Endothelial cell of umbilical vein (primary cell): Measurements from ENCODE around the gene NMNAT1. TPM values are rescaled to one million over a fixed set of nuclear protein-coding genes. Genes with fewer than 3 reads are reported as not detected.

Source experiments
- BruUV-seq: library from RNA; stranded (reverse); fragments of 400-500 nt; replicated peaks from 2 replicates; lab custom pipeline; 2021; lab: Mats Ljungman, UMichigan
- CTCF ChIA-PET: fragments of 300-600, 350-600 bp; sonication (Branson Sonifier 250); formaldehyde crosslinking; loops from one replicate; lab custom pipeline; 2021; ENCODE audit warnings: antibody characterized with exemption, inconsistent platforms; lab: Charles Lee
- POLR2A ChIA-PET: fragments of 300-600, 350-600 bp; sonication (Branson Sonifier 250); formaldehyde crosslinking; loops from one replicate; lab custom pipeline; 2021; ENCODE audit warnings: antibody characterized with exemption, inconsistent platforms; lab: Charles Lee
- DNase-seq: peaks from one replicate; pipeline ENCODE4 v3.0.0-alpha.2; 2011; ENCODE audit warnings: low read depth, low spot score
- FAIRE-seq: peaks from 2 replicates; lab custom pipeline; 2011; peaks lifted over from hg19 to GRCh38; lab: Jason Lieb, UNC
- H2AFZ ChIP-seq: 2 replicates; pipeline ENCODE4 v1.6.0; 2012; ENCODE audit warnings: low read depth, low read length, control low read depth, inconsistent platforms
- H3K27ac ChIP-seq: 2 replicates; pipeline ENCODE4 v1.5.1; 2011; ENCODE audit warnings: low read depth, mild to moderate bottlenecking, control low read depth, low read length, moderate library complexity; ENCODE audit not compliant: insufficient read depth
- H3K27me3 ChIP-seq, 2 experiments: 2 replicates each; pipeline versions ENCODE4 v1.6.0 to v1.6.1; 2011; ENCODE audit warnings: low read length in 2 of 2, mixed read lengths in 1 of 2; ENCODE audit not compliant: control insufficient read depth in 2 of 2, insufficient read depth in 2 of 2
- H3K36me3 ChIP-seq, 2 experiments: 2 replicates in 1 of 2; 3 replicates in 1 of 2; pipeline ENCODE4 v1.5.1; 2011; ENCODE audit warnings: low read length in 2 of 2, mild to moderate bottlenecking in 1 of 2, moderate library complexity in 1 of 2; ENCODE audit not compliant: control insufficient read depth in 2 of 2, insufficient read depth in 2 of 2; ENCODE audit errors: extremely low read depth in 1 of 2
- H3K4me1 ChIP-seq: 3 replicates; pipeline ENCODE4 v1.5.1; 2011; ENCODE audit warnings: mild to moderate bottlenecking, low read length; ENCODE audit not compliant: control insufficient read depth, insufficient read depth; ENCODE audit errors: extremely low read depth
- H3K4me2 ChIP-seq: 2 replicates; pipeline ENCODE4 v1.6.1; 2011; ENCODE audit warnings: low read length, control low read depth, mixed read lengths; ENCODE audit not compliant: insufficient read depth
- H3K4me3 ChIP-seq, 3 experiments: fragments of 200-600 bp in 1 of 3; sonication (generic), shearing (Covaris generic) in 1 of 3; replicated peaks in 1 of 3; 2 replicates each; pipeline ENCODE4 v1.5.1; 2011 to 2016; ENCODE audit warnings: control low read depth in 3 of 3, low read length in 3 of 3, mild to moderate bottlenecking in 2 of 3, inconsistent platforms in 1 of 3, low read depth in 1 of 3, moderate library complexity in 1 of 3; ENCODE audit not compliant: insufficient read depth in 1 of 3
- H3K79me2 ChIP-seq: 2 replicates; pipeline ENCODE4 v1.6.0; 2012; ENCODE audit warnings: low read length, inconsistent platforms; ENCODE audit not compliant: control insufficient read depth, insufficient read depth
- H3K9ac ChIP-seq: replicated peaks from 2 replicates; pipeline ENCODE3; 2011; ENCODE audit warnings: low read length, control low read depth; ENCODE audit not compliant: insufficient read depth; ENCODE audit errors: extremely low read depth
- H3K9me1 ChIP-seq: replicated peaks from 3 replicates; pipeline ENCODE4 v1.6.0; 2011; ENCODE audit warnings: mild to moderate bottlenecking, low read length; ENCODE audit not compliant: control insufficient read depth, insufficient read depth; ENCODE audit errors: extremely low read depth
- H3K9me3 ChIP-seq: replicated peaks from 2 replicates; pipeline ENCODE4 v1.5.1; 2012; ENCODE audit warnings: low read length, inconsistent platforms; ENCODE audit not compliant: control insufficient read depth, insufficient read depth
- H4K20me1 ChIP-seq: replicated peaks from 2 replicates; pipeline ENCODE3; 2011; ENCODE audit warnings: mild to moderate bottlenecking, low read length; ENCODE audit not compliant: control insufficient read depth, insufficient read depth; ENCODE audit errors: extremely low read depth
- CTCF ChIP-seq, 2 donors: IDR thresholded peaks; 1 replicate in 1 of 2; 2 replicates in 1 of 2; pipeline ENCODE4 v1.5.1; 2011; ENCODE audit warnings: low read length in 2 of 2, mild to moderate bottlenecking in 2 of 2, moderate library complexity in 2 of 2, control low read depth in 1 of 2, inconsistent platforms in 1 of 2, low read depth in 1 of 2; ENCODE audit not compliant: insufficient read depth in 1 of 2; ENCODE audit errors: extremely low read depth in 1 of 2
- EZH2 ChIP-seq: IDR thresholded peaks from 2 replicates; pipeline ENCODE4 v1.6.1; 2012; ENCODE audit warnings: borderline replicate concordance, low read depth, mild to moderate bottlenecking, moderate library complexity, low read length, inconsistent platforms; ENCODE audit not compliant: severe bottlenecking
- FOS ChIP-seq: IDR thresholded peaks from 2 replicates; pipeline ENCODE4 v1.6.1; 2011; ENCODE audit warnings: mild to moderate bottlenecking, low read length, moderate library complexity, borderline replicate concordance; ENCODE audit not compliant: insufficient read depth
- GATA2 ChIP-seq: IDR thresholded peaks from 2 replicates; pipeline ENCODE4 v1.7.0; 2011; ENCODE audit warnings: low read depth, mild to moderate bottlenecking, moderate library complexity, mixed read lengths, low read length; ENCODE audit not compliant: insufficient read length, insufficient read depth
- JUN ChIP-seq: IDR thresholded peaks from 2 replicates; pipeline ENCODE4 v1.6.1; 2011; ENCODE audit warnings: borderline replicate concordance, low read depth; ENCODE audit not compliant: insufficient read length, insufficient read depth
- MAX ChIP-seq: IDR thresholded peaks from 2 replicates; pipeline ENCODE4 v1.6.1; 2011; ENCODE audit not compliant: insufficient read depth, insufficient read length
- MYC ChIP-seq: IDR thresholded peaks from one replicate; pipeline ENCODE4 v1.6.1; 2011; ENCODE audit warnings: mild to moderate bottlenecking, low read depth, low read length
- POLR2A ChIP-seq: IDR thresholded peaks from 2 replicates; pipeline ENCODE4 v1.6.1; 2012; ENCODE audit warnings: low read depth, mild to moderate bottlenecking, control low read depth, low read length
- POLR2AphosphoS5 ChIP-seq: IDR thresholded peaks from 2 replicates; pipeline ENCODE4 v1.6.1; 2012; ENCODE audit warnings: low read depth, mild to moderate bottlenecking, control low read depth, low read length, moderate library complexity; ENCODE audit not compliant: insufficient read depth
- dilution Hi-C: fragments of 300-500 bp; cut with MboI; formaldehyde crosslinking; loops from one replicate; pipeline ENCODE4 v1.15.0; 2019; ENCODE audit warnings: low sequenced_read_pairs; ENCODE audit not compliant: extremely low pct_ligation_motif_present
- intact Hi-C: fragments of 100-400 bp; cut with micrococcal nuclease; formaldehyde crosslinking; loops from one replicate; pipeline ENCODE4 v1.10.0; 2022
- polyA plus RNA-seq, 4 experiments: library from polyadenylated mRNA; depleted of rRNA in 3 of 4; stranded (reverse) in 3 of 4; unstranded in 1 of 4; fragments of >200 nt; gene quantifications; 2 replicates each; pipeline versions ENCODE4 v1.2.1 to v1.2.3, GENCODE V29; 2011 to 2012; ENCODE audit warnings: missing spikeins in 1 of 4
- total RNA-seq: library from RNA; stranded (reverse); gene quantifications from 2 replicates; pipeline ENCODE4 v1.2.3, GENCODE V29; 2021

Gene NMNAT1
- total and polyA plus RNA-seq, 2 donors (not counting 3 experiments of a cell fraction or from before 2014, with no cell fraction given) = 4.8 to 9.8 TPM

- DNase-seq = no peak
- no peak overlapping the region for H3K4me3 ChIP-seq
- H3K9ac ChIP-seq = no peak overlapping the region
- H3K4me1 ChIP-seq = peaks cover 5% of the 10 kb centered on the region
- BruUV-seq = no TSS peak
- POLR2A ChIA-PET = interaction anchor here (0.7 kb wide), 1 partner anchor 14 kb away, joined by 4 read pairs; no protein-coding TSS in a partner anchor
- H3K27ac ChIP-seq = no peak overlapping the region
- no peak for TF ChIP-seq FOS
- TF ChIP-seq GATA2 = no peak
- TF ChIP-seq POLR2A = no peak
- TF ChIP-seq CTCF (IDR thresholded peaks at IDR 0.05; ENCODE audit: extremely low read depth in 1 of 2, insufficient read depth in 1 of 2, low read depth in 1 of 2, low read length in 2 of 2) = no peak
- TF ChIP-seq MAX = no peak
- no peak for TF ChIP-seq JUN
- TF ChIP-seq EZH2 = no peak
- TF ChIP-seq MYC = no peak
- TF ChIP-seq POLR2AphosphoS5 = no peak
- CTCF ChIA-PET = interaction anchor here (0.6 to 4.9 kb wide), 18 partner anchors 10 to 299 kb away, joined by 3 to 77 read pairs (median 4); partner anchors contain the start of genes LZIC and NMNAT1
- H4K20me1 ChIP-seq = no peaks in the 10 kb centered on the region
- no peaks in the 10 kb centered on the region for H3K9me3 ChIP-seq
- H2AFZ ChIP-seq = no peak overlapping the region
- peaks cover 2 to 9% of the 10 kb centered on the region in 2 experiments for H3K27me3 ChIP-seq
- dilution Hi-C loops (no loop called here), intact Hi-C loops (loop anchor here (1.0 kb wide), 1 partner anchor 39 kb away; no protein-coding TSS in a partner anchor)
- no peak for FAIRE-seq
- H3K9me1 ChIP-seq = no peaks in the 10 kb centered on the region
- no peaks in the 10 kb centered on the region for H3K36me3 ChIP-seq
- peaks cover 1% of the 10 kb centered on the region for H3K79me2 ChIP-seq
- H3K4me2 ChIP-seq = no peak overlapping the region
Measured at GRCh38 chr1:9914610-9914937, 28.7 kb upstream of the NMNAT1 start.
